HCT116 (cell line): ENCODE measurements around the gene PIGX. TPM values are rescaled to one million over a fixed set of nuclear protein-coding genes. Genes with fewer than 3 reads are reported as not detected.

Experiments
- ATAC-seq: fragments of 200-7000 bp; cut with Tn5 transposase; 2 replicates; pipeline ENCODE4 v1.9.1; 2020; ENCODE audit warnings: mild to moderate bottlenecking, moderate library complexity
- BruUV-seq: library from RNA; stranded (reverse); fragments of 400-500 nt; replicated peaks from 2 replicates; lab custom pipeline; 2021; lab: Mats Ljungman, UMichigan
- CTCF ChIA-PET: fragments of 300-600 bp; sonication (Branson Sonifier 250); formaldehyde crosslinking; loops from one replicate; lab custom pipeline; 2021; ENCODE audit warnings: antibody characterized with exemption; lab: Charles Lee
- POLR2A ChIA-PET: fragments of 300-600, 350-600 bp; sonication (Branson Sonifier 250); formaldehyde crosslinking; loops from one replicate; lab custom pipeline; 2021; ENCODE audit warnings: antibody characterized with exemption; lab: Charles Lee
- RAD21 ChIA-PET, 2 experiments: fragments of 300-600 bp; sonication (Branson Sonifier 250); formaldehyde crosslinking; loops; one replicate each; lab custom pipeline; 2023; ENCODE audit warnings: low total read pairs in 2 of 2; ENCODE audit not compliant: uncharacterized antibody in 2 of 2, unreplicated experiment in 2 of 2, low non-redundant PET in 1 of 2; lab: Charles Lee
- DNase-seq: peaks from one replicate; pipeline ENCODE4 v3.0.0-alpha.2; 2010; ENCODE audit warnings: low read depth, low spot score
- H2AFZ ChIP-seq: fragments of 200-600 bp; shearing (Covaris generic), sonication (generic); 2 replicates; pipeline ENCODE4 v1.6.1; 2017; ENCODE audit warnings: low read depth, mixed run types, mixed read lengths, antibody characterized with exemption, low read length; ENCODE audit not compliant: poor library complexity, severe bottlenecking
- H3K27ac ChIP-seq: 2 replicates; pipeline ENCODE4 v1.5.1; 2012; ENCODE audit warnings: low read depth, low read length
- H3K27me3 ChIP-seq: fragments of 200-600 bp; sonication (generic); 2 replicates; pipeline ENCODE4 v1.6.1; 2016; ENCODE audit warnings: mixed run types, low read length, mixed read lengths; ENCODE audit not compliant: insufficient read depth
- H3K36me3 ChIP-seq, 2 experiments: fragments of 200-500 bp in 1 of 2; fragments of 200-600 bp in 1 of 2; sonication (Bioruptor generic) in 1 of 2; sonication (generic) in 1 of 2; 2 replicates each; pipeline versions ENCODE4 v1.5.1 to v1.6.1; 2014 to 2016; ENCODE audit warnings: low read length in 2 of 2, inconsistent platforms in 1 of 2, mixed read lengths in 1 of 2, mixed run types in 1 of 2; ENCODE audit not compliant: insufficient read depth in 2 of 2, control insufficient read depth in 1 of 2
- H3K4me1 ChIP-seq, 2 experiments: fragments of 200-600 bp in 1 of 2; sonication (generic) in 1 of 2; 2 replicates each; pipeline versions ENCODE4 v1.5.1 to v1.6.1; 2012 to 2017; ENCODE audit warnings: low read length in 2 of 2, inconsistent platforms in 1 of 2, mild to moderate bottlenecking in 1 of 2, mixed read lengths in 1 of 2, mixed run types in 1 of 2, moderate library complexity in 1 of 2; ENCODE audit not compliant: insufficient read depth in 2 of 2, control insufficient read depth in 1 of 2
- H3K4me2 ChIP-seq: fragments of 200-600 bp; sonication (generic); 2 replicates; pipeline ENCODE4 v1.6.1; 2017; ENCODE audit warnings: mixed run types, low read length, mixed read lengths
- H3K4me3 ChIP-seq, 2 experiments: fragments of 200-600 bp in 1 of 2; sonication (generic) in 1 of 2; replicated peaks in 1 of 2; 2 replicates each; pipeline ENCODE4 v1.5.1; 2011 to 2016; ENCODE audit warnings: low read length in 2 of 2, control low read depth in 1 of 2, low read depth in 1 of 2, mild to moderate bottlenecking in 1 of 2, mixed read lengths in 1 of 2, mixed run types in 1 of 2
- H3K79me2 ChIP-seq: fragments of 200-600 bp; sonication (generic); 2 replicates; pipeline ENCODE4 v1.6.1; 2017; ENCODE audit warnings: mild to moderate bottlenecking, mixed run types, low read length, moderate library complexity, mixed read lengths; ENCODE audit not compliant: insufficient read depth
- H3K9ac ChIP-seq: fragments of 200-600 bp; sonication (generic); 2 replicates; pipeline ENCODE4 v1.6.1; 2016; ENCODE audit warnings: low read length, mixed read lengths
- H3K9me2 ChIP-seq: fragments of 200-600 bp; sonication (generic), shearing (Covaris generic); 2 replicates; pipeline ENCODE4 v1.6.1; 2017; ENCODE audit warnings: mixed run types, mild to moderate bottlenecking, moderate library complexity; ENCODE audit not compliant: insufficient read depth
- H3K9me3 ChIP-seq, 2 experiments: fragments of 200-500 bp in 1 of 2; fragments of 200-600 bp in 1 of 2; sonication (Bioruptor generic) in 1 of 2; sonication (generic) in 1 of 2; 2 replicates each; pipeline ENCODE4 v1.6.1; 2014 to 2017; ENCODE audit warnings: low read length in 2 of 2, mixed read lengths in 2 of 2, inconsistent platforms in 1 of 2, low read depth in 1 of 2, mild to moderate bottlenecking in 1 of 2, mixed run types in 1 of 2, moderate library complexity in 1 of 2; ENCODE audit not compliant: control insufficient read depth in 1 of 2, insufficient read depth in 1 of 2
- H4K20me1 ChIP-seq: fragments of 200-600 bp; sonication (generic), shearing (Covaris generic); 2 replicates; pipeline ENCODE4 v1.6.1; 2017; ENCODE audit warnings: mixed run types, mild to moderate bottlenecking, moderate library complexity; ENCODE audit not compliant: insufficient read depth
- ATF3 ChIP-seq: IDR thresholded peaks from 2 replicates; pipeline ENCODE4 v1.6.1; 2012
- CEBPB ChIP-seq: IDR thresholded peaks from 2 replicates; pipeline ENCODE4 v1.6.1; 2012; ENCODE audit warnings: low read depth
- EGR1 ChIP-seq: IDR thresholded peaks from 2 replicates; pipeline ENCODE4 v1.6.1; 2012; ENCODE audit warnings: low read depth
- ELF1 ChIP-seq: IDR thresholded peaks from 2 replicates; pipeline ENCODE4 v1.6.1; 2012; ENCODE audit warnings: low read depth, borderline replicate concordance
- JUND ChIP-seq: IDR thresholded peaks from 2 replicates; pipeline ENCODE4 v1.6.1; 2012
- POLR2A ChIP-seq: IDR thresholded peaks from 2 replicates; pipeline ENCODE4 v1.7.0; 2011; ENCODE audit warnings: borderline replicate concordance; ENCODE audit not compliant: insufficient read depth, insufficient read length; ENCODE audit errors: extremely low read depth
- REST ChIP-seq: IDR thresholded peaks from 2 replicates; pipeline ENCODE4 v1.6.1; 2012; ENCODE audit warnings: low read depth
- SIN3A ChIP-seq: IDR thresholded peaks from 2 replicates; pipeline ENCODE4 v1.6.1; 2012; ENCODE audit warnings: low read depth
- SP1 ChIP-seq: IDR thresholded peaks from 2 replicates; pipeline ENCODE4 v1.6.1; 2012; ENCODE audit warnings: low read depth
- TCF7L2 ChIP-seq: IDR thresholded peaks from 2 replicates; pipeline ENCODE4 v1.7.0; 2011; ENCODE audit warnings: borderline replicate concordance, inconsistent platforms; ENCODE audit not compliant: insufficient read depth, insufficient read length; ENCODE audit errors: extremely low read depth
- YY1 ChIP-seq: IDR thresholded peaks from 2 replicates; pipeline ENCODE4 v1.6.1; 2011; ENCODE audit warnings: low read length, low read depth, moderate library complexity, mild to moderate bottlenecking; ENCODE audit not compliant: insufficient replicate concordance; ENCODE audit errors: extremely low read depth
- intact Hi-C: fragments of 100-400 bp; cut with micrococcal nuclease; formaldehyde crosslinking; loops from 2 replicates; pipeline ENCODE4 v1.10.0; 2022
- total RNA-seq: library from RNA; stranded (reverse); gene quantifications from one replicate; pipeline ENCODE4 v1.2.1, GENCODE V29; 2021; ENCODE audit not compliant: unreplicated experiment

PIGX gene
- total RNA-seq, 1 experiment from 2014 or later, result 27.2 TPM

- Histone ChIP-seq H3K9me2 (no peaks in the 10 kb centered on the region), H3K36me3 (no peaks in the 10 kb centered on the region), H4K20me1 (no peaks in the 10 kb centered on the region), H3K79me2 (no peaks in the 10 kb centered on the region), H3K9ac (no peak overlapping the region), H3K4me1 (peaks cover 0 to 8% of the 10 kb centered on the region in 2 experiments; a peak in 3 of 4 replicates), H3K4me2 (no peak overlapping the region), H2AFZ (no peak overlapping the region), H3K4me3 (no peak overlapping the region), H3K9me3 (no peaks in the 10 kb centered on the region), H3K27me3 (no peaks in the 10 kb centered on the region), H3K27ac (no peak overlapping the region)
- intact Hi-C loops, result no loop called here
- ChIA-PET CTCF (no interaction called here), RAD21 (no interaction called here), POLR2A (no interaction called here)
- no peak for DNase-seq
- no TSS peak for BruUV-seq
- no peak for TF ChIP-seq CEBPB
- no peak for TF ChIP-seq POLR2A
- no peak for TF ChIP-seq ELF1
- no peak for TF ChIP-seq EGR1
- no peak for TF ChIP-seq REST
- TF ChIP-seq ATF3, result no peak
- ATAC-seq, result no peak
Measured at GRCh38 chr3:196706731-196707130, 5.4 kb upstream of the PIGX start.

GRCh38 chr3:196707566-196707965, 4.6 kb upstream of the PIGX start:
- no peak overlapping the region for H3K9ac ChIP-seq
- CTCF ChIA-PET, result no interaction called here
- intact Hi-C loops, result no loop called here
- H3K36me3 ChIP-seq, result no peaks in the 10 kb centered on the region
- H3K27ac ChIP-seq, result no peak overlapping the region
- no peak overlapping the region for H2AFZ ChIP-seq
- no peak for ATAC-seq
- no peaks in the 10 kb centered on the region for H3K9me3 ChIP-seq
- no peaks in the 10 kb centered on the region for H3K79me2 ChIP-seq
- no peak overlapping the region for H3K4me3 ChIP-seq
- no peak overlapping the region for H3K4me2 ChIP-seq
- H3K27me3 ChIP-seq, result no peaks in the 10 kb centered on the region
- no TSS peak for BruUV-seq
- no peaks in the 10 kb centered on the region for H3K9me2 ChIP-seq
- H3K4me1 ChIP-seq, result peaks cover 0 to 8% of the 10 kb centered on the region in 2 experiments; a peak in 3 of 4 replicates
- no peak for DNase-seq
- H4K20me1 ChIP-seq, result no peaks in the 10 kb centered on the region
- TF ChIP-seq POLR2A (no peak), SP1 (no peak), YY1 (no peak), REST (no peak), ATF3 (no peak), SIN3A (no peak), TCF7L2 (no peak), JUND (no peak)
- POLR2A ChIA-PET, result interaction anchor here (0.7 kb wide), 1 partner anchor 235 kb away, joined by 3 read pairs; the partner anchor contains the start of gene NCBP2
- RAD21 ChIA-PET, result no interaction called here
